HL-60 (cell line): ENCODE results near the gene AGAP1.

Experiments used
- DNase-seq, 2 experiments: peaks; one replicate each; pipeline ENCODE4 v3.0.0-alpha.2; 2010 to 2020; ENCODE audit warnings: low read depth in 1 of 2, low spot score in 1 of 2
- H3K27ac ChIP-seq: fragments of 250-450 bp; sonication (Bioruptor Pico); replicated peaks from 2 replicates; pipeline ENCODE4 v1.5.1; 2020; ENCODE audit warnings: mild to moderate bottlenecking, moderate library complexity
- H3K27me3 ChIP-seq: fragments of 250-450 bp; sonication (Bioruptor Pico); 2 replicates; pipeline ENCODE4 v1.5.1; 2021; ENCODE audit warnings: mild to moderate bottlenecking, moderate library complexity; ENCODE audit not compliant: insufficient read depth, poor library complexity, severe bottlenecking
- H3K4me3 ChIP-seq: replicated peaks from 2 replicates; pipeline ENCODE4 v1.5.1; 2011; ENCODE audit warnings: mild to moderate bottlenecking, control low read depth, low read length; ENCODE audit not compliant: insufficient read depth
- GABPA ChIP-seq: IDR thresholded peaks from 2 replicates; pipeline ENCODE4 v1.6.1; 2012; ENCODE audit warnings: low read depth
- POLR2AphosphoS5 ChIP-seq: IDR thresholded peaks from 2 replicates; pipeline ENCODE4 v1.6.1; 2012; ENCODE audit warnings: low read depth
- REST ChIP-seq: IDR thresholded peaks from 2 replicates; pipeline ENCODE4 v1.6.1; 2012; ENCODE audit warnings: low read depth; ENCODE audit not compliant: insufficient replicate concordance
- SPI1 ChIP-seq: IDR thresholded peaks from 2 replicates; pipeline ENCODE4 v1.6.1; 2012; ENCODE audit warnings: low read depth, mild to moderate bottlenecking, borderline replicate concordance
- TF ChIP-seq, protein P1 (sequence below): IDR thresholded peaks from one replicate; pipeline ENCODE4 v1.5.1; 2011; ENCODE audit warnings: low read length, control low read depth, inconsistent platforms; ENCODE audit not compliant: insufficient read depth

Gene AGAP1

GRCh38 chr2:235516257-235516656 is 22.4 kb downstream of the AGAP1 start:
- no peak overlapping the region for H3K27ac ChIP-seq
- TF ChIP-seq REST (no peak), SPI1 (no peak), POLR2AphosphoS5 (no peak), GABPA (no peak)
- TF ChIP-seq, protein P1, sequence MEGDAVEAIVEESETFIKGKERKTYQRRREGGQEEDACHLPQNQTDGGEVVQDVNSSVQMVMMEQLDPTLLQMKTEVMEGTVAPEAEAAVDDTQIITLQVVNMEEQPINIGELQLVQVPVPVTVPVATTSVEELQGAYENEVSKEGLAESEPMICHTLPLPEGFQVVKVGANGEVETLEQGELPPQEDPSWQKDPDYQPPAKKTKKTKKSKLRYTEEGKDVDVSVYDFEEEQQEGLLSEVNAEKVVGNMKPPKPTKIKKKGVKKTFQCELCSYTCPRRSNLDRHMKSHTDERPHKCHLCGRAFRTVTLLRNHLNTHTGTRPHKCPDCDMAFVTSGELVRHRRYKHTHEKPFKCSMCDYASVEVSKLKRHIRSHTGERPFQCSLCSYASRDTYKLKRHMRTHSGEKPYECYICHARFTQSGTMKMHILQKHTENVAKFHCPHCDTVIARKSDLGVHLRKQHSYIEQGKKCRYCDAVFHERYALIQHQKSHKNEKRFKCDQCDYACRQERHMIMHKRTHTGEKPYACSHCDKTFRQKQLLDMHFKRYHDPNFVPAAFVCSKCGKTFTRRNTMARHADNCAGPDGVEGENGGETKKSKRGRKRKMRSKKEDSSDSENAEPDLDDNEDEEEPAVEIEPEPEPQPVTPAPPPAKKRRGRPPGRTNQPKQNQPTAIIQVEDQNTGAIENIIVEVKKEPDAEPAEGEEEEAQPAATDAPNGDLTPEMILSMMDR, result no peak
- DNase-seq, result no peak
- H3K4me3 ChIP-seq, result no peak overlapping the region
- H3K27me3 ChIP-seq, result no peaks in the 10 kb centered on the region

DNA sequence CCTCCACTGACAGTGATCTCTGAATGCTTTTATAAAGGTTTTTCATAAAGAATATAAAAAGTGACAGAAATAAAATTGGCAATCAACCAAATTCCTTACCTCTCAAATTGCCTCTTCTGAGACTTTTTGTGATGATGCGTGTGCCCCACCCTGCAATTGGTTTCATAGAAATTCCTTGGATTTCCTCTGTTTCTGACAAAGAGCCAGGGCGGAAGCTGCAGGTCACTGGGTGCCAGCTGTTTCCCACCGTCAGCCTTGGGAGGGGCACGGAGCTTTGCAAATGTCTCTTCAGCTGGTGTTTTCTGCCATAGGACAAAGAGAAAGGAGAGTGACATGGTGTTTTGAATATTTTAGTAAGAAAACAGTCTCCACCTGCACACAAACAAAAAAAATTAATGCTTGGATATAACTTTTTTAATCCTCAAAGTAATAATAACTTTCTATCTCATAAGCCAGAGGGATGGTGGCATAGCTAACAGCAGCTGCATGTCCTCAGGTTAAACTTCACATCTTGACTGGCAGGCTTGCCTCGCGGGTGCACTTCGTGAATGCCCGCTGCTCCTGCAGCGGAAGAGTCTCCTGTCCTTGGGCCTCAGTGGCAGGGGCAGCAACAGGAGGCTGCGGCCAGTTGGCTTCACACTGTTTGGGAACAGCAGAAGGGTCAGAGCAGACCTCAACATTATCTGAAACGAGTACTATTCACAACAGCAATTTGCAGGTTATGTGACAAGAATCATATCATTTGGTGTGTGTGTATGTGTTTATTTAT is 24.7 kb downstream of the AGAP1 start:
- no peak for DNase-seq
- TF ChIP-seq SPI1, result no peak
- no peak for TF ChIP-seq REST
- no peak for TF ChIP-seq POLR2AphosphoS5
- TF ChIP-seq, protein P1, result no peak
- no peak for TF ChIP-seq GABPA
- no peak overlapping the region for H3K4me3 ChIP-seq
- no peak overlapping the region for H3K27ac ChIP-seq
- no peaks in the 10 kb centered on the region for H3K27me3 ChIP-seq

GRCh38 chr2:235520787-235521186 is 26.9 kb downstream of the AGAP1 start:
- H3K27ac ChIP-seq, result no peak overlapping the region
- TF ChIP-seq POLR2AphosphoS5 (no peak), REST (no peak)
- no peak overlapping the region for H3K4me3 ChIP-seq
- no peak for DNase-seq
- no peaks in the 10 kb centered on the region for H3K27me3 ChIP-seq
